ENCODE measurements around the gene PDCD2.
"Not testable (repeated sequence)": the region's sequence is repeated elsewhere in the genome, so short reads cannot be mapped to it uniquely, and the experiment has no call there.

The PDCD2 gene

GRCh38 chr6:170552765-170553533 lies 31.5 kb downstream of the PDCD2 start, which contains the start of gene PSMB1:
Gene PSMB1 (minus strand): TSS chr6:170553307. CDS start chr6:170553242, 65 bp downstream.
- DNase-seq (ENCODE audit: low spot score) = peak; percentile 99

DNA sequence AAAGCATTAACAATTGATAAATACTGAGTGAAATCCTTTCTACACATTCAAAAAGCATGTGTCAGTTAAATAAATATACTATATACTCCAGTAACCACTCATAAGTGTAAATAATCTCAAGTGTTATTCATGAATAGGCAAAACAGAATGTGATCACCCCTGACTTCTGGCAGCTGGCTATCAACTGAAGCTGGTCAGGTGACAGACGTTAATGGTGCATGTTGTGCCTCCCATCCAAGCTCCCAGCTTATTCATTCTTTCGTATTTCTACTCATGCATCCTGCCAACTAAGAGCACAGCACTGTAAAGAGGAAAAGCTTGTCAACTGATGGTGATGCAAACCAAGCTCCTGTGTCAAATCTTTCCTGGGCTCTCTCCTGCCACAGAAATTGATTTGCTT lies 39.0 kb downstream of the PDCD2 start:
- DNase-seq (ENCODE audit: low spot score) = no peak

GRCh38 chr6:170542031-170542719 lies 42.3 kb downstream of the PDCD2 start:
- no peak for DNase-seq (ENCODE audit: low spot score)

GRCh38 chr6:170537329-170537728 lies 47.1 kb downstream of the PDCD2 start:
- no peak for DNase-seq (ENCODE audit: low spot score)

DNA sequence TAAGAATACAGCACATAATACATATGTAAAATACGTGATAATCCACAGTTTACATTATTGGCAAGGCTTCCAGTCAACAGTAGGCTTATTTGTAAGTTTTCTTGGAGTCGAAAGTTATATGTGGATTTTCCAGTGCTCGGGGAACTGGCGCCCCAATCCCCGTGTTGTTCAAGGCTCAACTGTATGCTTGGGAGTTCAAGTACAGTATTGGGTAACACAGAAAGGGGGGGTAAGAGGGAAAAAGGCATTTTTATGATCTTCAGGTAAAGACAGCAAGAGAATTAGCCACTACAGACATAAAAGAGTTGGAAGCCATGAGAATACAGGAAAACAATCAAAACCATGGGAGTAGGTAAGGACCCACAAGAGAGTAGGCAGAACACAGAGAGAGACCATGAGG lies 47.8 kb downstream of the PDCD2 start:
- DNase-seq (ENCODE audit: low spot score) = no peak

- no peak for DNase-seq (ENCODE audit: low spot score)
Measured at GRCh38 chr6:170535004-170535403, 49.4 kb downstream of the PDCD2 start.

DNA sequence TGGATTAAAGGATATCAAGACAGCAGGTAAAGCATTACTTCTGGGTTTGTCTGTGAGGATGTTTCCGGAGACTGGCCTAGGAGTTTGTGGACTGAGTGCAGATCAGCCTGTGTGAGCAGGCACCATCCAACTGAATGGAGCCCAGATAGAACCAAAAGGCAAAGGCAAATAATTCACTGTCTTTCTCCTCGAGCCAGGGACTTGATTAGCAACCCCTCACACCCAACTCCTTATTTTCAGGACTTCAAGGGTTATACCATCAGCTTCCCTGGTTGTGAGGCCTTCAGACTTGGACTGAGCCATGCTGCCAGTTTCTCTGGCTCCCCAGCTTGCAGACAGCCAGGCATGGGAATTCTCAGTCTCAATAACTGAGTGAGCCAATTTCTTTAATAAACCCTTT lies 50.6 kb downstream of the PDCD2 start:
- no peak for DNase-seq (ENCODE audit: low spot score)

- DNase-seq (ENCODE audit: low spot score) = no peak
Measured at GRCh38 chr6:170532867-170533488, 51.5 kb downstream of the PDCD2 start.

GRCh38 chr6:170529839-170530469 lies 54.5 kb downstream of the PDCD2 start:
- DNase-seq (ENCODE audit: low spot score) = peak; percentile 88

DNA sequence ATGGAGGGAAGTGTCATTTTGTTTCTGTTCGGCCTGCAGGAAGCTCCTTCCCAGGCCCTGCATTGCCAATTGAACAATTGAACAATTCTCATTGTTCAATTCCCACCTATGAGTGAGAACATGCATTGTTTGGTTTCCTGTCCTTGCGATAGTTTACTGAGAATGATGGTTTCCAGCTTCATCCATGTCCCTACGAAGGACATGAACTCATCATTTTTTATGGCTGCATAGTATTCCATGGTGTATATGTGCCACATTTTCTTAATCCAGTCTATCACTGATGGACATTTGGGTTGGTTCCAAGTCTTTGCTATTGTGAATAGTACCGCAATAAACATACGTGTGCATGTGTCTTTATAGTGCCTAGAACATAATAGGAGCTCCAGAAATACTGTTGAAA lies 56.4 kb downstream of the PDCD2 start:
- DNase-seq (ENCODE audit: low spot score) = not testable (repeated sequence)

GRCh38 chr6:170525795-170526194 lies 58.6 kb downstream of the PDCD2 start:
- DNase-seq (ENCODE audit: low spot score) = no peak
